Neural cell (in vitro differentiated cells): Measurements from ENCODE around the gene PAQR9. TPM values are rescaled to one million over a fixed set of nuclear protein-coding genes. Genes with fewer than 3 reads are reported as not detected.

Source experiments
- H2AFZ ChIP-seq: fragments of 200-600, 300-800 bp; sonication (generic), shearing (Covaris generic); 2 replicates; pipeline ENCODE4 v1.6.0; 2014; ENCODE audit warnings: low read depth, mild to moderate bottlenecking, antibody characterized with exemption, low read length, moderate library complexity
- H3F3A ChIP-seq: fragments of 200-600 bp; shearing (Covaris generic); 2 replicates; pipeline ENCODE4 v1.6.1; 2016; ENCODE audit warnings: mild to moderate bottlenecking, moderate library complexity, mixed read lengths, antibody characterized with exemption, low read length; ENCODE audit not compliant: insufficient read depth, poor library complexity, severe bottlenecking
- H3K27ac ChIP-seq: fragments of 200-600, 300-800 bp; sonication (generic), shearing (Covaris generic); 2 replicates; pipeline ENCODE4 v1.5.1; 2014; ENCODE audit warnings: mild to moderate bottlenecking, low read length, moderate library complexity
- H3K27me3 ChIP-seq: fragments of 300-800, 200-600 bp; sonication (generic), shearing (Covaris generic); 2 replicates; pipeline ENCODE4 v1.6.0; 2014; ENCODE audit warnings: mild to moderate bottlenecking, low read depth, low read length, moderate library complexity; ENCODE audit not compliant: insufficient read depth
- H3K36me3 ChIP-seq: fragments of 300-800, 200-600 bp; sonication (generic), shearing (Covaris generic); 2 replicates; pipeline ENCODE4 v1.5.1; 2014; ENCODE audit warnings: mild to moderate bottlenecking, antibody characterized with exemption, low read length, moderate library complexity; ENCODE audit not compliant: insufficient read depth
- H3K4me2 ChIP-seq: fragments of 300-800, 200-600 bp; sonication (generic), shearing (Covaris generic); 2 replicates; pipeline ENCODE4 v1.6.0; 2014; ENCODE audit warnings: mild to moderate bottlenecking, low read length
- H3K4me3 ChIP-seq: fragments of 300-800, 200-600 bp; sonication (generic), shearing (Covaris generic); 2 replicates; pipeline ENCODE4 v1.5.1; 2014; ENCODE audit warnings: mild to moderate bottlenecking, low read length, moderate library complexity
- H3K79me2 ChIP-seq: fragments of 200-600 bp; shearing (Covaris generic); replicated peaks from 2 replicates; pipeline ENCODE4 v1.6.0; 2014; ENCODE audit warnings: mild to moderate bottlenecking, low read length, moderate library complexity; ENCODE audit not compliant: insufficient read depth
- H3K9ac ChIP-seq: fragments of 300-800, 200-600 bp; sonication (generic), shearing (Covaris generic); 2 replicates; pipeline ENCODE4 v1.6.1; 2016; ENCODE audit warnings: mild to moderate bottlenecking, low read length, mixed read lengths
- H3K9me2 ChIP-seq: fragments of 200-600 bp; shearing (Covaris generic); 2 replicates; pipeline ENCODE4 v1.6.1; 2016; ENCODE audit warnings: mild to moderate bottlenecking, low read length, mixed read lengths; ENCODE audit not compliant: insufficient read depth
- H3K9me3 ChIP-seq: fragments of 200-600, 300-800 bp; sonication (generic), shearing (Covaris generic); 2 replicates; pipeline ENCODE4 v1.6.1; 2016; ENCODE audit warnings: mild to moderate bottlenecking, mixed run types, low read length, moderate library complexity, mixed read lengths
- H4K20me1 ChIP-seq: fragments of 200-600 bp; shearing (Covaris generic); 2 replicates; pipeline ENCODE4 v1.6.1; 2016; ENCODE audit warnings: mild to moderate bottlenecking, mixed run types; ENCODE audit not compliant: insufficient read depth
- EP300 ChIP-seq: fragments of 450-650 bp; conservative IDR thresholded peaks from 2 replicates; pipeline ENCODE4 v1.6.1; 2014; ENCODE audit warnings: antibody characterized with exemption, mild to moderate bottlenecking, moderate library complexity; ENCODE audit not compliant: poor library complexity, severe bottlenecking
- EZH2 ChIP-seq: fragments of 200-600, 300-800 bp; shearing (Covaris generic), sonication (generic); IDR thresholded peaks from 2 replicates; pipeline ENCODE4 v1.6.1; 2014; ENCODE audit warnings: antibody characterized with exemption, low read length, borderline replicate concordance, mild to moderate bottlenecking; ENCODE audit not compliant: insufficient read depth, poor library complexity, severe bottlenecking
- MXI1 ChIP-seq: fragments of 450-650 bp; conservative IDR thresholded peaks from 2 replicates; pipeline ENCODE4 v1.6.1; 2014; ENCODE audit warnings: antibody characterized with exemption, mild to moderate bottlenecking; ENCODE audit not compliant: poor library complexity, severe bottlenecking
- POLR2AphosphoS5 ChIP-seq: IDR thresholded peaks from 2 replicates; pipeline ENCODE4 v1.6.1; 2012
- RAD21 ChIP-seq: fragments of 450-650 bp; conservative IDR thresholded peaks from 2 replicates; pipeline ENCODE4 v1.6.1; 2014; ENCODE audit warnings: antibody characterized with exemption, mild to moderate bottlenecking, moderate library complexity
- SMC3 ChIP-seq: fragments of 450-650 bp; conservative IDR thresholded peaks from 2 replicates; pipeline ENCODE4 v1.6.1; 2014; ENCODE audit warnings: antibody characterized with exemption, mild to moderate bottlenecking, moderate library complexity; ENCODE audit not compliant: poor library complexity
- TAF1 ChIP-seq: IDR thresholded peaks from 2 replicates; pipeline ENCODE4 v1.6.1; 2012; ENCODE audit warnings: low read depth
- polyA plus RNA-seq: library from polyadenylated mRNA; depleted of rRNA; stranded (reverse); fragments of >200 nt; gene quantifications from 2 replicates; pipeline ENCODE4 v1.2.3, GENCODE V29; 2014
- TF ChIP-seq, protein P1 (sequence below): fragments of 450-650 bp; IDR thresholded peaks from 2 replicates; pipeline ENCODE4 v1.5.1; 2014; ENCODE audit warnings: antibody characterized with exemption, mild to moderate bottlenecking, moderate library complexity; ENCODE audit not compliant: poor library complexity, severe bottlenecking
- TF ChIP-seq, protein P2 (sequence below): IDR thresholded peaks from 2 replicates; pipeline ENCODE4 v1.6.1; 2012; ENCODE audit warnings: borderline replicate concordance

Gene PAQR9
- polyA plus RNA-seq, 1 donor from 2014 or later: 0.24 TPM

DNA sequence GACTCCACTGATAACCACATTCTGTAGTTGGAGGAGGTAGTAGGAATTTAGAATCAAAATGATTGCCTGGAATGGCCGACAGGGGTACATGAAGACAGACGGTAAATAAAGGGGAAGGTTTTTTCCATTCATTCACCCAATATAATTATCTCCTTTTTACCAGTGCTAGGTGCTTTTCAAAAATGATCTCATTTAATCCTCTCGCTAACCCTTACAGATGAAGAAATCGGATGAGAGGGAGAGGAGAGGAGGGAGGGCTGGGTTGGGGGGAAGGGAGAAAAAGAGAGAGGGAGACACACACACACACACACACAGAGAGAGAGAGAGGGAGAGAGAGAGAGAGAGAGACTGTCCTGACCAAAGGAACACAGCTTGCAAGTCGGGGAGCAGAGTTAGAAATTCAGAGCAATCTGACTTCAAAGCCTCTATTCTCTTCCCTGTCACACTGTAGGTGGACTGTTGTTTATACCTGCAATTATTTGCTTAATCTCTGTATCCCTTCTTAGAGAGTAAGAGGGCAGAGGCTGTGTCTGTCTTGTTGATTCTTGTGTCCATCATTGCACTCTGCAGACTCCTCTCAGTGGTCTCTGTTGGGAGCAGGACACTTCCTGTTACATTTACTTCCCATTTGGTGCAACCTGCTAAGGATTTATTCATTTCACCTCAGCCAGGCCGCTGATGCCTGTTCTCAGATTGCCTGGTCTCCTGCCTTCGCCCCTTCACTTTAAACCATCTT lies 18.7 kb upstream of the PAQR9 start:
- no peak overlapping the region for H3K4me3 ChIP-seq
- no peak overlapping the region for H3K9ac ChIP-seq
- TF ChIP-seq MXI1: no peak
- no peak for TF ChIP-seq TAF1
- no peak for TF ChIP-seq POLR2AphosphoS5
- no peak for TF ChIP-seq EZH2
- TF ChIP-seq, protein P1, sequence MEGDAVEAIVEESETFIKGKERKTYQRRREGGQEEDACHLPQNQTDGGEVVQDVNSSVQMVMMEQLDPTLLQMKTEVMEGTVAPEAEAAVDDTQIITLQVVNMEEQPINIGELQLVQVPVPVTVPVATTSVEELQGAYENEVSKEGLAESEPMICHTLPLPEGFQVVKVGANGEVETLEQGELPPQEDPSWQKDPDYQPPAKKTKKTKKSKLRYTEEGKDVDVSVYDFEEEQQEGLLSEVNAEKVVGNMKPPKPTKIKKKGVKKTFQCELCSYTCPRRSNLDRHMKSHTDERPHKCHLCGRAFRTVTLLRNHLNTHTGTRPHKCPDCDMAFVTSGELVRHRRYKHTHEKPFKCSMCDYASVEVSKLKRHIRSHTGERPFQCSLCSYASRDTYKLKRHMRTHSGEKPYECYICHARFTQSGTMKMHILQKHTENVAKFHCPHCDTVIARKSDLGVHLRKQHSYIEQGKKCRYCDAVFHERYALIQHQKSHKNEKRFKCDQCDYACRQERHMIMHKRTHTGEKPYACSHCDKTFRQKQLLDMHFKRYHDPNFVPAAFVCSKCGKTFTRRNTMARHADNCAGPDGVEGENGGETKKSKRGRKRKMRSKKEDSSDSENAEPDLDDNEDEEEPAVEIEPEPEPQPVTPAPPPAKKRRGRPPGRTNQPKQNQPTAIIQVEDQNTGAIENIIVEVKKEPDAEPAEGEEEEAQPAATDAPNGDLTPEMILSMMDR: no peak
- TF ChIP-seq SMC3: no peak
- TF ChIP-seq, protein P2, sequence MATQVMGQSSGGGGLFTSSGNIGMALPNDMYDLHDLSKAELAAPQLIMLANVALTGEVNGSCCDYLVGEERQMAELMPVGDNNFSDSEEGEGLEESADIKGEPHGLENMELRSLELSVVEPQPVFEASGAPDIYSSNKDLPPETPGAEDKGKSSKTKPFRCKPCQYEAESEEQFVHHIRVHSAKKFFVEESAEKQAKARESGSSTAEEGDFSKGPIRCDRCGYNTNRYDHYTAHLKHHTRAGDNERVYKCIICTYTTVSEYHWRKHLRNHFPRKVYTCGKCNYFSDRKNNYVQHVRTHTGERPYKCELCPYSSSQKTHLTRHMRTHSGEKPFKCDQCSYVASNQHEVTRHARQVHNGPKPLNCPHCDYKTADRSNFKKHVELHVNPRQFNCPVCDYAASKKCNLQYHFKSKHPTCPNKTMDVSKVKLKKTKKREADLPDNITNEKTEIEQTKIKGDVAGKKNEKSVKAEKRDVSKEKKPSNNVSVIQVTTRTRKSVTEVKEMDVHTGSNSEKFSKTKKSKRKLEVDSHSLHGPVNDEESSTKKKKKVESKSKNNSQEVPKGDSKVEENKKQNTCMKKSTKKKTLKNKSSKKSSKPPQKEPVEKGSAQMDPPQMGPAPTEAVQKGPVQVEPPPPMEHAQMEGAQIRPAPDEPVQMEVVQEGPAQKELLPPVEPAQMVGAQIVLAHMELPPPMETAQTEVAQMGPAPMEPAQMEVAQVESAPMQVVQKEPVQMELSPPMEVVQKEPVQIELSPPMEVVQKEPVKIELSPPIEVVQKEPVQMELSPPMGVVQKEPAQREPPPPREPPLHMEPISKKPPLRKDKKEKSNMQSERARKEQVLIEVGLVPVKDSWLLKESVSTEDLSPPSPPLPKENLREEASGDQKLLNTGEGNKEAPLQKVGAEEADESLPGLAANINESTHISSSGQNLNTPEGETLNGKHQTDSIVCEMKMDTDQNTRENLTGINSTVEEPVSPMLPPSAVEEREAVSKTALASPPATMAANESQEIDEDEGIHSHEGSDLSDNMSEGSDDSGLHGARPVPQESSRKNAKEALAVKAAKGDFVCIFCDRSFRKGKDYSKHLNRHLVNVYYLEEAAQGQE: no peak
- TF ChIP-seq EP300: no peak
- TF ChIP-seq RAD21: no peak
- H3K4me2 ChIP-seq: no peak overlapping the region
- H3K79me2 ChIP-seq: no peaks in the 10 kb centered on the region
- H4K20me1 ChIP-seq: no peaks in the 10 kb centered on the region
- H3K36me3 ChIP-seq: no peaks in the 10 kb centered on the region
- H3K9me2 ChIP-seq: no peaks in the 10 kb centered on the region
- no peak overlapping the region for H2AFZ ChIP-seq
- no peaks in the 10 kb centered on the region for H3F3A ChIP-seq
- no peaks in the 10 kb centered on the region for H3K27me3 ChIP-seq
- no peak overlapping the region for H3K27ac ChIP-seq
- H3K9me3 ChIP-seq: no peaks in the 10 kb centered on the region

DNA sequence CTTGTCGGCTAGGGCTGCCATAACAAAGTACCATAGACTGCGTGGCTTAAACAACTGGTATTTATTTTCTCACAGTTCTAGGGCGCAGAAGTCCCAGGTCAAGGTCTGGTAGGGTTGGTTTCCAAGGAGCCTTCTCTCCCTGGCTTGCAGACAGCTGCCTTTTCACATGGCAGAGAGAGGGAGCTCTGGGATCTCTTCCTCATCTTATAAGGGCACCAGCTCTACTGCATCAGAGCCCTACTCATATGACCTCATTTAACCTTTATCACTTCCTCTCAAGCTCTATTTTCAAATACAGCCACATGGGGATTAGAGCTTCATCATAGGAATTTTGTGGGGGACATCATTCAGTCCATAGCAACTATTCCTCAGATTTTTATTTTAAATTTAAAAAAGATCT lies 17.6 kb upstream of the PAQR9 start:
- Histone ChIP-seq H3F3A (no peaks in the 10 kb centered on the region), H3K36me3 (no peaks in the 10 kb centered on the region), H3K9me2 (no peaks in the 10 kb centered on the region), H4K20me1 (no peaks in the 10 kb centered on the region), H3K27ac (no peak overlapping the region), H3K9me3 (no peaks in the 10 kb centered on the region), H3K9ac (no peak overlapping the region), H3K27me3 (no peaks in the 10 kb centered on the region), H3K79me2 (no peaks in the 10 kb centered on the region), H3K4me2 (no peak overlapping the region), H3K4me3 (no peak overlapping the region), H2AFZ (no peak overlapping the region)
- TF ChIP-seq MXI1: no peak
- no peak for TF ChIP-seq TAF1
- TF ChIP-seq, protein P2: no peak
- TF ChIP-seq, protein P1: no peak
- no peak for TF ChIP-seq POLR2AphosphoS5
- no peak for TF ChIP-seq EP300
- TF ChIP-seq RAD21: no peak
- no peak for TF ChIP-seq SMC3
